GM13976 (cell line): ENCODE results near the gene ANTKMT.

ENCODE experiments used
- DNase-seq: peaks from one replicate; pipeline ENCODE4 v3.0.0; 2012; ENCODE audit warnings: low spot score
- in situ Hi-C: fragments of 300-500 bp; cut with MboI; formaldehyde crosslinking; loops from one replicate; pipeline ENCODE4 v1.12.0; 2022; ENCODE audit warnings: low sequenced_read_pairs, mixed read lengths, inconsistent platforms; ENCODE audit not compliant: unreplicated experiment
- TF ChIP-seq, protein P1 (sequence below): IDR thresholded peaks from 2 replicates; pipeline ENCODE4 v1.5.1; 2012; ENCODE audit warnings: borderline replicate concordance, mild to moderate bottlenecking; ENCODE audit not compliant: insufficient read depth; ENCODE audit errors: extremely low read depth, missing control alignments, control extremely low read depth

ANTKMT gene

DNA sequence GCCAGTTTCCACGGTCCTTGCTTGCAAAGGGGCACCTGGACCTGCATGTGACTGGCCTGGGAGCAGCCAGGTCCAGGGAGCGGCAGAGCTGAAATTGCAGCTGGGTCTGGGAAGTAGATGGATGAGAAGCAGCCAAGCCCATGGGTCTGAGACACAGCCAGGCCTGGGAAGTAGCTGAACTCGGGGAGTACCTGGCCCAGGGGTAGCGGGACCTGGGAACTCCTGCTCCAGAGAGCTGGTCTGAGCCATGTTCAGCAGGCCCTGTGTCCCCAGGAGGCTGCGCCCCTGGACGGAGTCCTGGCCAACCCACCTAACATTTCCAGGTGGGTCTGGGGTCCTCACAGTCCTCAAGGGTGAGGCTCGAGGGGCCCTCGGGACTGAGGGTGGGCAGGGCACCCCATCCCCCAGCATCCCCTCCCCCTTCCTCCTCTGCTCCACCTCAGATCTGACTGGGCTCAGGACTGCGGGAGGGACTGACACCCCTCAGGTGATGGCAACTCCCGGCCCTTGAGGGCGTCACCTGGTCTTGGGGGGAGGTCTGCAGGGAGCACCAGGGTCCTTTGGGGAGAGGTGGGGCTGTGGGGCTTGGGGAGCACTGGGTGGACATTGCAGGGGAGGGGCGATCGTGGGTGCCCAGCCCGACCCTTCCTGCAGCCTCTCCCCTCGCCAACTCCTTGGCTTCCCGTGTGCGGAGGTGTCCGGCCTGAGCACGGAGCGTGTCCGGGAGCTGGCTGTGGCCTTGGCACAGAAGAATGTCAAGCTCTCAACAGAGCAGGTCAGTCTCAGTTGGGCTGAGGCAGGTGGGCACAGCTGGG lies 42.6 kb downstream of the ANTKMT start:
- TF ChIP-seq, protein P1, sequence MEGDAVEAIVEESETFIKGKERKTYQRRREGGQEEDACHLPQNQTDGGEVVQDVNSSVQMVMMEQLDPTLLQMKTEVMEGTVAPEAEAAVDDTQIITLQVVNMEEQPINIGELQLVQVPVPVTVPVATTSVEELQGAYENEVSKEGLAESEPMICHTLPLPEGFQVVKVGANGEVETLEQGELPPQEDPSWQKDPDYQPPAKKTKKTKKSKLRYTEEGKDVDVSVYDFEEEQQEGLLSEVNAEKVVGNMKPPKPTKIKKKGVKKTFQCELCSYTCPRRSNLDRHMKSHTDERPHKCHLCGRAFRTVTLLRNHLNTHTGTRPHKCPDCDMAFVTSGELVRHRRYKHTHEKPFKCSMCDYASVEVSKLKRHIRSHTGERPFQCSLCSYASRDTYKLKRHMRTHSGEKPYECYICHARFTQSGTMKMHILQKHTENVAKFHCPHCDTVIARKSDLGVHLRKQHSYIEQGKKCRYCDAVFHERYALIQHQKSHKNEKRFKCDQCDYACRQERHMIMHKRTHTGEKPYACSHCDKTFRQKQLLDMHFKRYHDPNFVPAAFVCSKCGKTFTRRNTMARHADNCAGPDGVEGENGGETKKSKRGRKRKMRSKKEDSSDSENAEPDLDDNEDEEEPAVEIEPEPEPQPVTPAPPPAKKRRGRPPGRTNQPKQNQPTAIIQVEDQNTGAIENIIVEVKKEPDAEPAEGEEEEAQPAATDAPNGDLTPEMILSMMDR, result no peak
- no peak for DNase-seq
- in situ Hi-C loops, result no loop called here

GRCh38 chr16:764184-764750 lies 43.3 kb downstream of the ANTKMT start:
- DNase-seq, result no peak
- in situ Hi-C loops, result no loop called here
- TF ChIP-seq, protein P1, result no peak

DNA sequence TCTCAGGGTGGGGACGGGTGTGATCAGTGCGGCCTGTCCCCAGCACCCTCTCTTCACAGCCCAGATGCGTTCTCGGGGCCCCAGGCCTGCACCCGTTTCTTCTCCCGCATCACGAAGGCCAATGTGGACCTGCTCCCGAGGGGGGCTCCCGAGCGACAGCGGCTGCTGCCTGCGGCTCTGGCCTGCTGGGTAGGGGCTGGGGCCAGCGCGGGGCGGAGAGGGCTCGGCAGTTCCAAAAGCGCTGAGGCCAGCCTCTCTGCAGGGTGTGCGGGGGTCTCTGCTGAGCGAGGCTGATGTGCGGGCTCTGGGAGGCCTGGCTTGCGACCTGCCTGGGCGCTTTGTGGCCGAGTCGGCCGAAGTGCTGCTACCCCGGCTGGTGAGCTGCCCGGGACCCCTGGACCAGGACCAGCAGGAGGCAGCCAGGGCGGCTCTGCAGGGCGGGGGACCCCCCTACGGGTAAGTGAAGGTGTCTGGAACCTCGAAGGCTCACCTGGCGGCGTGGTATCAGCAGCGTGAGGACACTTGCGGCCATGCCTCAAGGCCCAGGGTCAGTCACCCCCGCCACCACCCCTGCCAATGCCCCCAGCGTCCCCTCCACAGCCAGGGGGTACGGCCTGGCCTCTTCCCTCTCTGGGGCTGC lies 44.0 kb downstream of the ANTKMT start:
- no peak for DNase-seq
- TF ChIP-seq, protein P1, result no peak
- in situ Hi-C loops, result no loop called here

- DNase-seq, result no peak
- TF ChIP-seq, protein P1, result no peak
- in situ Hi-C loops, result no loop called here
These were observed 44.5 kb downstream of the ANTKMT start for GRCh38 chr16:765488-765865.

DNA sequence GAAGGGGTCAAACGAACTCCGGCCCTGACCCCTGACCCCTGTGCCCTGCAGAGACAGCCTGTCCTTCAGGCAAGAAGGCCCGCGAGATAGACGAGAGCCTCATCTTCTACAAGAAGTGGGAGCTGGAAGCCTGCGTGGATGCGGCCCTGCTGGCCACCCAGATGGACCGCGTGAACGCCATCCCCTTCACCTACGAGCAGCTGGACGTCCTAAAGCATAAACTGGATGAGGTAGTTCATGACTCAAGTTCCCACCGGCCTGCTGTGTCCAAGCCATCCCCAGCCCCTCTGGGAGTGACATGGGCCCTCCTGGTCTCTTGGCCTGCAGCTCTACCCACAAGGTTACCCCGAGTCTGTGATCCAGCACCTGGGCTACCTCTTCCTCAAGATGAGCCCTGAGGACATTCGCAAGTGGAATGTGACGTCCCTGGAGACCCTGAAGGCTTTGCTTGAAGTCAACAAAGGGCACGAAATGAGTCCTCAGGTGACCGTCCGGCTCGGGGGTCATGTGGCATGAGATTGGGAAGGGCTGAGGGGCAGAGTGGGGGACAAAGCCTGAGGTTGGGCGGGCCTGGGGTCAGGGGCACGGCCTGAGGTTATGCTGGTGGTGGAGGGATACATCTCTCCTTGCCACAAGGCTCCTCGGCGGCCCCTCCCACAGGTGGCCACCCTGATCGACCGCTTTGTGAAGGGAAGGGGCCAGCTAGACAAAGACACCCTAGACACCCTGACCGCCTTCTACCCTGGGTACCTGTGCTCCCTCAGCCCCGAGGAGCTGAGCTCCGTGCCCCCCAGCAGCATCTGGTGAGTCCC lies 45.3 kb downstream of the ANTKMT start:
- in situ Hi-C loops, result no loop called here
- TF ChIP-seq, protein P1, result no peak
- DNase-seq, result no peak
